Glutamatergic neuron (in vitro differentiated cells): ENCODE data around the gene RWDD4. TPM values are rescaled to one million over a fixed set of nuclear protein-coding genes. Genes with fewer than 3 reads are reported as not detected.

ENCODE experiments used
- DNase-seq: peaks from one replicate; pipeline ENCODE4 v3.0.0; 2022
- H3K27ac Mint-ChIP-seq: one replicate; pipeline ENCODE4 v1.8.0; 2020; ENCODE audit warnings: mild to moderate bottlenecking, mixed read lengths, inconsistent platforms; ENCODE audit not compliant: unreplicated experiment
- H3K27me3 Mint-ChIP-seq: one replicate; pipeline ENCODE4 v1.8.0; 2020; ENCODE audit warnings: mild to moderate bottlenecking, moderate library complexity, mixed read lengths, inconsistent platforms; ENCODE audit not compliant: unreplicated experiment
- H3K36me3 Mint-ChIP-seq: one replicate; pipeline ENCODE4 v1.8.0; 2020; ENCODE audit warnings: mild to moderate bottlenecking, mixed read lengths, inconsistent platforms; ENCODE audit not compliant: unreplicated experiment
- H3K4me1 Mint-ChIP-seq: one replicate; pipeline ENCODE4 v1.8.0; 2020; ENCODE audit warnings: mild to moderate bottlenecking, low read depth, mixed read lengths, inconsistent platforms; ENCODE audit not compliant: unreplicated experiment
- H3K4me3 Mint-ChIP-seq: one replicate; pipeline ENCODE4 v1.8.0; 2020; ENCODE audit warnings: mild to moderate bottlenecking, mixed read lengths, inconsistent platforms; ENCODE audit not compliant: unreplicated experiment
- H3K9me3 Mint-ChIP-seq: one replicate; pipeline ENCODE4 v1.8.0; 2020; ENCODE audit warnings: mild to moderate bottlenecking, moderate library complexity, mixed read lengths, inconsistent platforms; ENCODE audit not compliant: unreplicated experiment
- total RNA-seq: library from RNA; stranded (reverse); fragmentation: NEBNext Ultra II Directional; extraction: Animal tissue kit (Norgen Biotek cat#: 25700); gene quantifications from one replicate; pipeline ENCODE4 v1.2.1, GENCODE V29; 2021; ENCODE audit not compliant: unreplicated experiment
- TF ChIP-seq, protein P1 (sequence below): fragments of 200-600 bp; sonication (generic); IDR thresholded peaks from one replicate; pipeline ENCODE4 v1.5.0; 2021; ENCODE audit not compliant: partially characterized antibody, unreplicated experiment

Gene RWDD4
- total RNA-seq, 1 donor from 2014 or later: 17.8 TPM

DNA sequence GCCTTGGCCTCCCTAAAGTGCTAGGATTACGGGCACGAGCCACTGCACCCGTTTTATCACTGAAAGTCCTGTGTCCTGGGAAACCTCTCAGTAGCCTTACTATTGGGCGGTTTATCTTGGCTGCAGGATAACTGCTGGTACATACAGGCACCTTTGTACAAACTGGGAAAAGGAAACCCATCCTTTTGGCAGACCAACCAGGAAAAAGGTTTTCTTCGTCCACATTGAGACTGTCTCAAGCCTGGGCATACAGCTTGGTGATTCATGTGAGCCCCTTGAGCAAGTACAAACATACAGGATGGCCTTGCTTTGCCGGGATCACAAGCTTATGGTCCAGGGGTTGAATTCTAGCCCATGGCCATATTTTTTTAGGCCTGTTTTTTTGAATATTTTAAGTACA is 32.8 kb downstream of the RWDD4 start:
- Mint-ChIP-seq H3K27me3 (peaks cover 2% of the 10 kb centered on the region), H3K4me3 (no peak overlapping the region), H3K4me1 (peaks cover 10% of the 10 kb centered on the region), H3K9me3 (no peaks in the 10 kb centered on the region), H3K27ac (no peak overlapping the region), H3K36me3 (no peaks in the 10 kb centered on the region)
- DNase-seq: no peak
- TF ChIP-seq, protein P1, sequence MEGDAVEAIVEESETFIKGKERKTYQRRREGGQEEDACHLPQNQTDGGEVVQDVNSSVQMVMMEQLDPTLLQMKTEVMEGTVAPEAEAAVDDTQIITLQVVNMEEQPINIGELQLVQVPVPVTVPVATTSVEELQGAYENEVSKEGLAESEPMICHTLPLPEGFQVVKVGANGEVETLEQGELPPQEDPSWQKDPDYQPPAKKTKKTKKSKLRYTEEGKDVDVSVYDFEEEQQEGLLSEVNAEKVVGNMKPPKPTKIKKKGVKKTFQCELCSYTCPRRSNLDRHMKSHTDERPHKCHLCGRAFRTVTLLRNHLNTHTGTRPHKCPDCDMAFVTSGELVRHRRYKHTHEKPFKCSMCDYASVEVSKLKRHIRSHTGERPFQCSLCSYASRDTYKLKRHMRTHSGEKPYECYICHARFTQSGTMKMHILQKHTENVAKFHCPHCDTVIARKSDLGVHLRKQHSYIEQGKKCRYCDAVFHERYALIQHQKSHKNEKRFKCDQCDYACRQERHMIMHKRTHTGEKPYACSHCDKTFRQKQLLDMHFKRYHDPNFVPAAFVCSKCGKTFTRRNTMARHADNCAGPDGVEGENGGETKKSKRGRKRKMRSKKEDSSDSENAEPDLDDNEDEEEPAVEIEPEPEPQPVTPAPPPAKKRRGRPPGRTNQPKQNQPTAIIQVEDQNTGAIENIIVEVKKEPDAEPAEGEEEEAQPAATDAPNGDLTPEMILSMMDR: no peak

DNA sequence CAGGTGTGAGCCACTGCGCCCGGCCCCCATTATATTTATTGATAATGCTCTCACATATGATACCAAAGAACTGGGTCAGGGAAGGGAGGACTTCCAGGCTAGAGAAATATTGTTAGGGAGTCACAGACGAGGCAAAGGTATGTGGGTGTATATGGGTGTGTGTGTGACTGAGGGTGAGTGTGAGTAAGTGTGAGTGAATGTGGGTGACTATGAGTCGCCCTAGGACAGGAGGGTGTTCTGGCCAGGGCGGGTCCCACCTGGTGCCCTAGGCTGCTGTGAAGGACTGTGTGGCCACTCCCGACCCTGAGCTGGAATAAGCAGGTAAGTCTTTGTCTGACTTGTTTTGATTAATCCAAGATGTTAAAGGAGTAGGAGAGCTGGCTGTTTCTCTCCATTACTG is 34.4 kb downstream of the RWDD4 start:
- H3K4me1 Mint-ChIP-seq: peaks cover 10% of the 10 kb centered on the region
- H3K4me3 Mint-ChIP-seq: no peak overlapping the region
- TF ChIP-seq, protein P1: no peak
- no peaks in the 10 kb centered on the region for H3K9me3 Mint-ChIP-seq
- peaks cover 2% of the 10 kb centered on the region for H3K27me3 Mint-ChIP-seq
- no peak for DNase-seq
- no peaks in the 10 kb centered on the region for H3K36me3 Mint-ChIP-seq
- no peak overlapping the region for H3K27ac Mint-ChIP-seq

DNA sequence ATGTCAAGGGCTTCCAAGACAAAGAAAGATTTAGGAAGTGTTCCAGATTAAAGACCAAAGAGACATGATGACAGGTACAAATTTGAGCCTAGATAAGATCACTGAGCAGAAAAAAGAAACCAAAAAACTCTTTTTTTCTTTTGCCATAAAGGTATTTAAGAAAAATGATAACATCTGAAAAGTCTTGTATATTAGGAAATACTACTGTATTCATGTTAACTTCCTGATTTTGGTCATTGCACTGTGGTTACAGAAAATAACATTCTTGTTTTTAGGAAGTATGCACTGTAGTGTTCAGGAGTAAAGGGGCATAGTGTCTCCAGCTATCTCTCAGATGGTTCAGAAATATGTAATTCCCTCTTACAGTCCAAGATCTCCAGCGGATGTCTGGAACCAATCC is 37.1 kb downstream of the RWDD4 start:
- Mint-ChIP-seq H3K9me3 (peaks cover 2% of the 10 kb centered on the region), H3K36me3 (no peaks in the 10 kb centered on the region), H3K4me3 (no peak overlapping the region), H3K4me1 (peaks cover 11% of the 10 kb centered on the region), H3K27ac (no peak overlapping the region), H3K27me3 (no peaks in the 10 kb centered on the region)
- TF ChIP-seq, protein P1: no peak
- no peak for DNase-seq

DNA sequence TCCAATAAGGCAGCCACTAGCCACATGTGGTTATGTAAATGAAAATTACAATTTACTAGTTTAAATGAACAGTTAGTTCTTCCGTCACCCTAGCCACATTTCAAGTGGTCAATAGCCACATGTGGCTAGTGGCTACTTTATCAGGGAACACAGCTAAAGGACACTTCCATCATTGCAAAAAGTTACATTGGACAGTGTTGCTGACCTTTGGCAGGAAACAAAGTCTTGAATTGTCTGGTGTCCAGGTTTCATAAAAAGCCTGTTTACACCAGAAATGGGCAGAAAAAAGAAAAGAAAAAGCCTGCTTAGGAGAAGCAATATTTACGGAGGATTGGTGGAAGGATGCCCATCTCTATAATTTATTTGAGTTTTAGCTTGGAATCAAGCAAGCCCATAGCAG is 38.6 kb downstream of the RWDD4 start:
- Mint-ChIP-seq H3K4me1 (peaks cover 11% of the 10 kb centered on the region), H3K36me3 (no peaks in the 10 kb centered on the region), H3K27me3 (no peaks in the 10 kb centered on the region), H3K27ac (no peak overlapping the region), H3K4me3 (no peak overlapping the region), H3K9me3 (peaks cover 2% of the 10 kb centered on the region)
- no peak for DNase-seq
- TF ChIP-seq, protein P1: no peak

DNA sequence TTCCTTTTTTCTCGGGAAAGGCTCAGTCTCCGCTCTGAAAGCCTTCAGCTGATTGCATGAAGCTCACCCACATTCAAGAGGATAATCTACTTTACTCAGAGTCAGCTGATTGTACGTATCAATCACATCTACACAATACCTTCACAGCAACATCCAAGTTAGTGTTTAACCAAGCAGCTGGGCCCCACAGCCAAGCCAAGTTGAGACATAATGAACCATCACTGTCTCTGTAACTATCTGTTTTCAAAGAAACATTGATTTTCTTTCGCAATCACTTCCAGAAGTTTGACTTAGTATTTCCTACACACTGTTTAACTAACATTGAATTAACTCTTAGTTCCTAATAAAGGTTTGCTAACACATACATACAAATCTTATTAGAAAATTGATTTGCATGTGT is 40.3 kb downstream of the RWDD4 start:
- H3K36me3 Mint-ChIP-seq: no peaks in the 10 kb centered on the region
- no peak overlapping the region for H3K4me3 Mint-ChIP-seq
- peak overlapping the region; percentile 78 for H3K27ac Mint-ChIP-seq
- H3K27me3 Mint-ChIP-seq: no peaks in the 10 kb centered on the region
- no peak for DNase-seq
- TF ChIP-seq, protein P1: no peak
- H3K9me3 Mint-ChIP-seq: peaks cover 2% of the 10 kb centered on the region
- H3K4me1 Mint-ChIP-seq: peaks cover 11% of the 10 kb centered on the region
